ENCODE data around the gene DNM3. TPM values are rescaled to one million over a fixed set of nuclear protein-coding genes. Genes with fewer than 3 reads are reported as not detected.

Gene DNM3
- total and polyA plus RNA-seq, 10 of the 15 experiments (the other 5 are each of a cell fraction or from before 2014, with no cell fraction given): 0.03 to 1.5 (median 0.08) TPM; not detected in 3

- H4K20me1 ChIP-seq (ENCODE audit: control insufficient read depth, insufficient read depth): no peaks in the 10 kb centered on the region
- CTCF ChIA-PET: interaction anchor here (2.3 to 9.8 kb wide), 2 partner anchors 9 to 405 kb away, joined by 7 to 47 read pairs; no protein-coding TSS in a partner anchor
- H3K9ac ChIP-seq (ENCODE audit: control insufficient read depth, insufficient read depth, low read length): no peak overlapping the region
- H3K4me1 ChIP-seq (ENCODE audit: control insufficient read depth, insufficient read depth, low read length): no peaks in the 10 kb centered on the region
- SMC1A ChIA-PET (ENCODE audit: uncharacterized antibody, unreplicated experiment): interaction anchor here (0.9 kb wide), 1 partner anchor 262 kb away, joined by 4 read pairs; no protein-coding TSS in a partner anchor
- H3K79me2 ChIP-seq (ENCODE audit: control insufficient read depth, insufficient read depth, low read length): no peaks in the 10 kb centered on the region
- no peaks in the 10 kb centered on the region for H3K9me3 ChIP-seq (replicated peaks; ENCODE audit: control insufficient read depth, insufficient read depth, low read length)
- no TSS peak for BruUV-seq (replicated peaks)
- no peak overlapping the region for H3K27ac ChIP-seq (ENCODE audit: control insufficient read depth, insufficient read depth)
- WGBS (ENCODE audit: insufficient coverage, insufficient replicate concordance, low lambda C conversion rate, missing lambda C conversion rate): 4% methylated on average over 1 of the region's 1 CpG
- in situ Hi-C loops (cut with MboI) (no loop called here), intact Hi-C loops (cut with micrococcal nuclease; ENCODE audit: unreplicated experiment) (no loop called here)
- H3K4me2 ChIP-seq (ENCODE audit: control insufficient read depth, insufficient read depth): no peak overlapping the region
- FAIRE-seq: no peak
- no peak for TF ChIP-seq HSF1 (IDR thresholded peaks at IDR 0.05; ENCODE audit: low read depth, low read length)
- no peak for TF ChIP-seq SIN3A (IDR thresholded peaks at IDR 0.05; ENCODE audit: low read depth, low read length)
- no peak for TF ChIP-seq PKNOX1 (IDR thresholded peaks at IDR 0.05)
- TF ChIP-seq JUNB (IDR thresholded peaks at IDR 0.05): 0 out of 2 replicates have a peak, but pooled peaks have one; percentile 28
- peak; percentile 75 for ATAC-seq
- H3K36me3 ChIP-seq (ENCODE audit: control insufficient read depth in 2 of 2, insufficient read depth in 2 of 2, low read length in 1 of 2): no peaks in the 10 kb centered on the region
- no peak overlapping the region for H3K4me3 ChIP-seq
- no peak overlapping the region for H2AFZ ChIP-seq (ENCODE audit: control insufficient read depth, low read depth, low read length)
- H3K27me3 ChIP-seq (replicated peaks in 1 of 2; ENCODE audit: control insufficient read depth in 2 of 2, insufficient read depth in 2 of 2, low read length in 1 of 2): no peaks in the 10 kb centered on the region
- no peak for DNase-seq (ENCODE audit: low read depth, low spot score)
- POLR2A ChIA-PET: no interaction called here
- RAD21 ChIA-PET (ENCODE audit: unreplicated experiment): interaction anchor here (0.9 kb wide), 1 partner anchor 404 kb away, joined by 4 read pairs; no protein-coding TSS in a partner anchor
These were observed 565.7 kb downstream of the DNM3 start for GRCh38 chr1:172406968-172407367.

Data from GM12878 (cell line).